HepG2 (cell line): ENCODE measurements around the gene GALNT9. TPM values are rescaled to one million over a fixed set of nuclear protein-coding genes. Genes with fewer than 3 reads are reported as not detected.
A peak's percentile ranks its signal among the peaks of the same experiment; 100 is the strongest.

ENCODE experiments used
- ATAC-seq: fragments of 200-7000 bp; cut with Tn5 transposase; 3 replicates; pipeline ENCODE4 v1.9.1; 2020; ENCODE audit warnings: mild to moderate bottlenecking, moderate library complexity
- BruUV-seq: library from RNA; stranded (reverse); fragments of 400-500 nt; replicated peaks from 2 replicates; lab custom pipeline; 2021; lab: Mats Ljungman, UMichigan
- CTCF ChIA-PET: fragments of 300-600 bp; formaldehyde crosslinking; extraction: SDS; loops from one replicate; lab custom pipeline; 2021; ENCODE audit warnings: low total read pairs, inconsistent platforms, low intra/inter-chr PET ratio; lab: Yijun Ruan, JAX
- POLR2A ChIA-PET: fragments of 350-600 bp; sonication (Branson Sonifier 250); formaldehyde crosslinking; loops from one replicate; lab custom pipeline; 2020; ENCODE audit warnings: antibody characterized with exemption, inconsistent platforms; lab: Yijun Ruan, JAX
- DNase-seq: peaks from one replicate; pipeline ENCODE4 v3.0.0-alpha.2; 2015; ENCODE audit warnings: low spot score
- FAIRE-seq: peaks from 3 replicates; lab custom pipeline; 2011; peaks lifted over from hg19 to GRCh38; lab: Jason Lieb, UNC
- H2AFZ ChIP-seq: one replicate; pipeline ENCODE4 v1.6.1; 2011; ENCODE audit warnings: low read length, inconsistent platforms
- H3K27ac ChIP-seq: fragments of 300-600 bp; 3 replicates; pipeline ENCODE4 v1.8.0; 2011; ENCODE audit warnings: mixed run types, mild to moderate bottlenecking, mixed read lengths, low read length, inconsistent platforms; ENCODE audit not compliant: insufficient read depth; ENCODE audit errors: extremely low read length
- H3K27me3 ChIP-seq, 2 experiments: fragments of 200-600 bp in 1 of 2; 2 replicates in 1 of 2; 3 replicates in 1 of 2; pipeline versions ENCODE4 v1.6.0 to v1.8.0; 2011; ENCODE audit warnings: low read length in 2 of 2, mild to moderate bottlenecking in 2 of 2, moderate library complexity in 2 of 2, inconsistent platforms in 1 of 2; ENCODE audit not compliant: insufficient read depth in 2 of 2, control insufficient read depth in 1 of 2
- H3K36me3 ChIP-seq, 2 experiments: fragments of 200-600 bp in 1 of 2; replicated peaks in 1 of 2; 2 replicates in 1 of 2; 3 replicates in 1 of 2; pipeline versions ENCODE4 v1.5.1 to v1.8.0; 2011; ENCODE audit warnings: low read length in 2 of 2, inconsistent platforms in 1 of 2; ENCODE audit not compliant: insufficient read depth in 2 of 2, control insufficient read depth in 1 of 2
- H3K4me1 ChIP-seq: 2 replicates; pipeline ENCODE4 v1.5.1; 2012; ENCODE audit warnings: low read length, inconsistent platforms; ENCODE audit not compliant: insufficient read depth
- H3K4me2 ChIP-seq: 2 replicates; pipeline ENCODE4 v1.6.0; 2011; ENCODE audit warnings: low read depth, low read length, inconsistent platforms
- H3K4me3 ChIP-seq, 3 experiments: fragments of 200-600 bp in 1 of 3; sonication (generic), shearing (Covaris generic) in 1 of 3; replicated peaks in 1 of 3; 2 replicates each; pipeline ENCODE4 v1.5.1; 2011 to 2016; ENCODE audit warnings: low read length in 3 of 3, inconsistent platforms in 2 of 3, low read depth in 2 of 3, mild to moderate bottlenecking in 2 of 3, control low read depth in 1 of 3, mixed read lengths in 1 of 3; ENCODE audit not compliant: insufficient read depth in 1 of 3
- H3K79me2 ChIP-seq: one replicate; pipeline ENCODE4 v1.6.1; 2011; ENCODE audit warnings: low read length, inconsistent platforms; ENCODE audit not compliant: insufficient read depth
- H3K9ac ChIP-seq: 2 replicates; pipeline ENCODE4 v1.6.0; 2011; ENCODE audit warnings: mild to moderate bottlenecking, low read depth, low read length, inconsistent platforms; ENCODE audit not compliant: insufficient read depth
- H3K9me3 ChIP-seq: 2 replicates; pipeline ENCODE4 v1.5.1; 2012; ENCODE audit warnings: mild to moderate bottlenecking, low read length
- H4K20me1 ChIP-seq: 2 replicates; pipeline ENCODE4 v1.6.0; 2011; ENCODE audit warnings: inconsistent platforms, mild to moderate bottlenecking, low read length, moderate library complexity; ENCODE audit not compliant: insufficient read depth
- CBX2 ChIP-seq, 2 experiments: fragments of 200-600 bp in 1 of 2; sonication (generic); formaldehyde crosslinking in 1 of 2; IDR thresholded peaks; 2 replicates each; pipeline versions ENCODE4 v1.7.0 to v1.8.1; 2018 to 2022; ENCODE audit warnings: low read depth in 2 of 2, low read length in 1 of 2, mild to moderate bottlenecking in 1 of 2, missing genetic modification reagents in 1 of 2
- HDAC2 ChIP-seq: sonication (generic); formaldehyde crosslinking; IDR thresholded peaks from 2 replicates; pipeline ENCODE4 v1.4.0; 2020; ENCODE audit warnings: missing genetic modification reagents
- HOXA9 ChIP-seq: sonication (generic); formaldehyde crosslinking; IDR thresholded peaks from 2 replicates; pipeline ENCODE4 v1.8.1; 2022; ENCODE audit warnings: missing genetic modification reagents, mild to moderate bottlenecking, moderate library complexity, borderline replicate concordance
- MBNL3 ChIP-seq: fragments of 250-450 bp; sonication (Bioruptor Pico); conservative IDR thresholded peaks from 2 replicates; pipeline ENCODE4 v1.8.0; 2022; ENCODE audit warnings: mild to moderate bottlenecking, inconsistent platforms
- PLRG1 ChIP-seq: fragments of 450-650 bp; conservative IDR thresholded peaks from 2 replicates; pipeline ENCODE4 v1.6.1; 2016
- RAD51 ChIP-seq: fragments of 450-650 bp; IDR thresholded peaks from 2 replicates; pipeline ENCODE4 v1.6.1; 2016; ENCODE audit warnings: borderline replicate concordance
- ZNF263 ChIP-seq: sonication (generic); formaldehyde crosslinking; IDR thresholded peaks from 2 replicates; pipeline ENCODE4 v1.4.0; 2020; ENCODE audit warnings: missing genetic modification reagents
- ZNF615 ChIP-seq: sonication (generic); formaldehyde crosslinking; IDR thresholded peaks from 2 replicates; pipeline ENCODE4 v1.5.0; 2020; ENCODE audit warnings: mild to moderate bottlenecking, missing genetic modification reagents, borderline replicate concordance
- ZNF746 ChIP-seq: sonication (generic); formaldehyde crosslinking; IDR thresholded peaks from 2 replicates; pipeline ENCODE4 v1.8.0; 2022; ENCODE audit warnings: mild to moderate bottlenecking, missing genetic modification reagents
- WGBS: methylation state at CpG from one replicate; pipeline ENCODE4 v1.1.6; 2017; ENCODE audit warnings: low lambda C conversion rate; 5-methylcytosine and 5-hydroxymethylcytosine counted together
- in situ Hi-C: cut with HindIII; loops from 2 replicates; pipeline ENCODE4 v1.10.0; 2017; ENCODE audit warnings: low pct_unique_long_range_greater_than_20kb; ENCODE audit not compliant: extremely low pct_ligation_motif_present
- intact Hi-C: fragments of 100-400 bp; cut with micrococcal nuclease; formaldehyde crosslinking; loops from one replicate; pipeline ENCODE4 v1.10.0; 2022; ENCODE audit not compliant: unreplicated experiment
- polyA plus RNA-seq, 8 experiments: library from polyadenylated mRNA; depleted of rRNA in 3 of 8; stranded (reverse) in 7 of 8; unstranded in 1 of 8; fragments of >200 nt; fragmentation: Illumina TruSeq in 4 of 8; extraction: Trizol in 4 of 8; gene quantifications; 2 replicates each; pipeline versions ENCODE4 v1.2.1 to v1.2.3, GENCODE V29; 2011 to 2016; ENCODE audit warnings: low read depth in 4 of 8, missing spikeins in 1 of 8, mixed read lengths in 1 of 8; ENCODE audit not compliant: insufficient read depth in 1 of 8
- total RNA-seq, 5 experiments: library from RNA; depleted of rRNA; stranded (reverse); fragments of >200 nt; fragmentation: Illumina TruSeq; extraction: Trizol; gene quantifications; 2 replicates each; pipeline ENCODE4 v1.2.3, GENCODE V29; 2016; ENCODE audit warnings: low read depth in 1 of 5
- TF ChIP-seq, protein P1 (sequence below): sonication (generic); formaldehyde crosslinking; IDR thresholded peaks from 2 replicates; pipeline ENCODE4 v1.5.1; 2020; ENCODE audit warnings: missing genetic modification reagents, mild to moderate bottlenecking, borderline replicate concordance
- TF ChIP-seq, protein P2 (sequence below): IDR thresholded peaks from 2 replicates; pipeline ENCODE4 v1.6.1; 2016; ENCODE audit warnings: missing compliant biosample characterization, missing genetic modification reagents, borderline replicate concordance
- TF ChIP-seq, protein P3 (sequence below): sonication (generic); formaldehyde crosslinking; conservative IDR thresholded peaks from 2 replicates; pipeline ENCODE4 v1.5.0; 2020; ENCODE audit warnings: missing genetic modification reagents

Gene GALNT9
- total and polyA plus RNA-seq, 2 of the 13 experiments (the other 11 are each of a cell fraction or from before 2014, with no cell fraction given), result 0.04 TPM; not detected in 1

DNA sequence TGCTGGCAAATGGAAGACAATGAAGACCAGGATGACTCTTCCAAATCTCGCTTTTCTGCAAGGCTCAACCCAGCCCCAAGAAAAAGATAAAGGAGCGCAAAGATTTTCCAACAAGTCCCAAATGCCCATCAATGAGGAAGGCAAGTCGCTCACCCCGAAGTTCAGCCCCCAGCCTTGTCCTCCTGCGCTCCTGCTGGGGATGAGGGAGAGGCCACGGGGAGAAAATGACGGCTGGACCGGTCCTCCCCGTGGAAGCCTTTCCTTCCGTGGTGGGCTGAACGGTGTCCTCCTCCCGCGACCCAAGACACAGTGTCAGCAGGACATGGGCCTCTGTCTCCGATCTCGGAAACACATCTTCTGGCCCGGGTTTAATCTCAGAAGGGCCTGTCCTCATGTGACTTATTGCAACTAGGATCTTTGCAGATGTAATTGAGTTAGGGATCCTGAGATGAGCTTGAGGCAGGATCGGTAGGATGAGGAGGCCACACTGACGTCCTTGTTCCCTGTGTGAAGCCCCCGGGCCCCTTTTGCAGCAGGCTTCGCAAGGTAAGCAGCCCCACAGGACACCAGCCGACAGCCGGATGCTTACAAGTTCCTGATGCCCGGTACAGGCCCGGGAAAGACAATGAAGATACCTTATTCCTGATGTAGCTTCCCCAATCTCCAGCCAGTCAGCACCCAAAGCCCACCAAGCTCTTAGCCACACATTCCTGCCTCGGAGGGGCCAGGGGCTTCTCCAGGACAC lies 64.2 kb downstream of the GALNT9 start:
- in situ Hi-C loops (no loop called here), intact Hi-C loops (no loop called here)
- Histone ChIP-seq H3K4me1 (no peaks in the 10 kb centered on the region), H2AFZ (no peak overlapping the region), H3K9ac (no peak overlapping the region), H3K36me3 (no peaks in the 10 kb centered on the region), H4K20me1 (no peaks in the 10 kb centered on the region), H3K27ac (no peak overlapping the region), H3K4me3 (no peak overlapping the region), H3K27me3 (peaks cover 12 to 99% of the 10 kb centered on the region in 2 experiments; a peak in 4 of 5 replicates), H3K79me2 (no peaks in the 10 kb centered on the region), H3K9me3 (no peaks in the 10 kb centered on the region), H3K4me2 (no peak overlapping the region)
- ChIA-PET POLR2A (no interaction called here), CTCF (no interaction called here)
- DNase-seq (no peak), ATAC-seq (no peak), FAIRE-seq (no peak)
- TF ChIP-seq ZNF615 (CRISPR knock-in tag) (no peak), ZNF263 (CRISPR knock-in tag) (0 out of 2 replicates have a peak, but pooled peaks have one; percentile 21)
- no TSS peak for BruUV-seq
- WGBS, result 43% methylated on average over 10 of the region's 25 CpGs

DNA sequence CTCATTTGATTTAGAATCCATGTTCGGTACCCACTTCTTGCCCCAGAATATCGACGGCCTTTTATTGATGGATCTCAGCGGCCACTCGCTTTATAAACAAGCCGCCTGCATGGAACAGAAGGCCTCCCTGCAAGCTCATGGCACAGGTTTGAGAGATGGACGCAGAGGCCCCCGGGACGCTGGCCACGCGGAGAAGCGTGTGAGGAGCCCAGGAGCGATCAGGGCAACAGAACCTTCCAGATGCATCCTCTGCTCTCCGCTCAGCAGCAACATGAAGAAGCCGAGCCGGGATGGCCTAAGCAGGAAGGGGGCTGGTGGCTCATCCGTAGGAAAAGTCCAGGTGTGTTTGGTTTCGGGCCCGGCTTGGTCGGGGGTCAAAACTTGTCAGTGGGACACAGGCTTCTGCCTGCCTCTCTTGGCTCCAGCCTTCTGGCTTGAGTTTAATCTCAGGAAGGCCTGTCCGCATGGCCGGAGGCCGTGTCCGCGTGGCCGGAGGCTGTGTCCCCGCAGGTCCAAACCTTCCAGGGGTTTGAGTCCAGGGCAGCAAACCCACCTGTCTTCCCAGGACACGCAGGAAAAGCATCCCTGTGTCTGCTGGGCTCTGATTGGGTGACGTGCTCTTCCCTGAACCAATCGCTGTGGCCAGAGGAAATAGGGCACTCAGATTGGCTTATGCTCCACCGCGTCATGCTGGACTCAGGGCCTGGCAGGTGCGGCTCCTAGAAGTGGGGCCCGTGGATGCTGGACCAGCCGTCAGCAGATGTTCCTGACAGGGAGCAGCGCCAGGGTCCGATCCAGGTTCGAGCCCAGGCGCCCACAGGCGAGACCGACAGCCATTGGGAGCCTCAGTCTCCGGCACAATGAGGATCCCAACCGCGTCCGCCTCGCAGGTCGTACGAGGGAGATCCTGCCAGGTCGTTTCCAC lies 65.0 kb downstream of the GALNT9 start:
- BruUV-seq, result no TSS peak
- no peak overlapping the region for H3K27ac ChIP-seq
- FAIRE-seq (no peak), ATAC-seq (no peak), DNase-seq (no peak)
- no peak overlapping the region for H3K9ac ChIP-seq
- ChIA-PET POLR2A (no interaction called here), CTCF (no interaction called here)
- H3K27me3 ChIP-seq, result peaks cover 10 to 98% of the 10 kb centered on the region in 2 experiments; a peak in 4 of 5 replicates
- no peaks in the 10 kb centered on the region for H3K4me1 ChIP-seq
- in situ Hi-C loops, result no loop called here
- intact Hi-C loops, result no loop called here
- no peaks in the 10 kb centered on the region for H3K9me3 ChIP-seq
- H4K20me1 ChIP-seq, result no peaks in the 10 kb centered on the region
- H3K79me2 ChIP-seq, result no peaks in the 10 kb centered on the region
- H2AFZ ChIP-seq, result no peak overlapping the region
- no peak overlapping the region for H3K4me3 ChIP-seq
- H3K36me3 ChIP-seq, result no peaks in the 10 kb centered on the region
- no peak overlapping the region for H3K4me2 ChIP-seq
- whole genome bisulfite sequencing, result 47% methylated on average over 13 of the region's 49 CpGs
- TF ChIP-seq, protein P1, sequence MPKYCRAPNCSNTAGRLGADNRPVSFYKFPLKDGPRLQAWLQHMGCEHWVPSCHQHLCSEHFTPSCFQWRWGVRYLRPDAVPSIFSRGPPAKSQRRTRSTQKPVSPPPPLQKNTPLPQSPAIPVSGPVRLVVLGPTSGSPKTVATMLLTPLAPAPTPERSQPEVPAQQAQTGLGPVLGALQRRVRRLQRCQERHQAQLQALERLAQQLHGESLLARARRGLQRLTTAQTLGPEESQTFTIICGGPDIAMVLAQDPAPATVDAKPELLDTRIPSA (CRISPR knock-in tag), result no peak
- TF ChIP-seq HDAC2 (CRISPR knock-in tag) (no peak), ZNF746 (no peak), RAD51 (no peak), HOXA9 (no peak), CBX2 (IDR thresholded peaks at IDR 0.05; ENCODE audit: low read depth, low read length) (no peak), CBX2 (CRISPR knock-in tag; IDR thresholded peaks at IDR 0.05; ENCODE audit: low read depth) (no peak), PLRG1 (no peak), MBNL3 (CRISPR knock-in tag) (no peak)
- TF ChIP-seq, protein P2, sequence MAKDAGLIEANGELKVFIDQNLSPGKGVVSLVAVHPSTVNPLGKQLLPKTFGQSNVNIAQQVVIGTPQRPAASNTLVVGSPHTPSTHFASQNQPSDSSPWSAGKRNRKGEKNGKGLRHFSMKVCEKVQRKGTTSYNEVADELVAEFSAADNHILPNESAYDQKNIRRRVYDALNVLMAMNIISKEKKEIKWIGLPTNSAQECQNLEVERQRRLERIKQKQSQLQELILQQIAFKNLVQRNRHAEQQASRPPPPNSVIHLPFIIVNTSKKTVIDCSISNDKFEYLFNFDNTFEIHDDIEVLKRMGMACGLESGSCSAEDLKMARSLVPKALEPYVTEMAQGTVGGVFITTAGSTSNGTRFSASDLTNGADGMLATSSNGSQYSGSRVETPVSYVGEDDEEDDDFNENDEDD (CRISPR knock-in tag), result no peak
- TF ChIP-seq, protein P3, sequence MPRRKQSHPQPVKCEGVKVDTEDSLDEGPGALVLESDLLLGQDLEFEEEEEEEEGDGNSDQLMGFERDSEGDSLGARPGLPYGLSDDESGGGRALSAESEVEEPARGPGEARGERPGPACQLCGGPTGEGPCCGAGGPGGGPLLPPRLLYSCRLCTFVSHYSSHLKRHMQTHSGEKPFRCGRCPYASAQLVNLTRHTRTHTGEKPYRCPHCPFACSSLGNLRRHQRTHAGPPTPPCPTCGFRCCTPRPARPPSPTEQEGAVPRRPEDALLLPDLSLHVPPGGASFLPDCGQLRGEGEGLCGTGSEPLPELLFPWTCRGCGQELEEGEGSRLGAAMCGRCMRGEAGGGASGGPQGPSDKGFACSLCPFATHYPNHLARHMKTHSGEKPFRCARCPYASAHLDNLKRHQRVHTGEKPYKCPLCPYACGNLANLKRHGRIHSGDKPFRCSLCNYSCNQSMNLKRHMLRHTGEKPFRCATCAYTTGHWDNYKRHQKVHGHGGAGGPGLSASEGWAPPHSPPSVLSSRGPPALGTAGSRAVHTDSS (CRISPR knock-in tag), result no peak
